ENCODE measurements around the gene KREMEN1. TPM values are rescaled to one million over a fixed set of nuclear protein-coding genes. Genes with fewer than 3 reads are reported as not detected.

KREMEN1 gene
- total RNA-seq, 3 donors from 2014 or later = 18.3 to 35.1 (median 28.6) TPM

- Histone ChIP-seq H3K4me3 (no peak overlapping the region), H3K4me1 (ENCODE audit: low read depth) (peaks cover 31% of the 10 kb centered on the region)
These were observed 5.4 kb downstream of the KREMEN1 start for GRCh38 chr22:29078036-29078868.

GRCh38 chr22:29078869-29079207 lies 6.0 kb downstream of the KREMEN1 start:
- no peak overlapping the region for H3K4me3 ChIP-seq
- intact Hi-C loops (cut with DNase I, micrococcal nuclease) = no loop called here
- H3K4me1 ChIP-seq (ENCODE audit: low read depth) = peaks cover 27% of the 10 kb centered on the region
- H3K36me3 ChIP-seq (ENCODE audit: low read depth) = no peaks in the 10 kb centered on the region
- no peak for TF ChIP-seq CTCF (IDR thresholded peaks at IDR 0.05)
- H3K9me3 ChIP-seq = no peaks in the 10 kb centered on the region
- DNase-seq = no peak
- ATAC-seq = peak; percentile 14

More at GRCh38 chr22:29078036-29078868, 5.4 kb downstream of the KREMEN1 start:
- Histone ChIP-seq H3K36me3 (ENCODE audit: low read depth) (no peaks in the 10 kb centered on the region), H3K9me3 (no peaks in the 10 kb centered on the region)
- intact Hi-C loops (cut with DNase I, micrococcal nuclease) = no loop called here
- ATAC-seq (peak; percentile 11), DNase-seq (peak in 1 of 3 donors; percentile 23)
- no peak for TF ChIP-seq CTCF (IDR thresholded peaks at IDR 0.05)

- intact Hi-C loops (cut with DNase I, micrococcal nuclease) = no loop called here
- no peak for TF ChIP-seq CTCF (IDR thresholded peaks at IDR 0.05)
- peak; percentile 86 for ATAC-seq
These were observed 6.5 kb downstream of the KREMEN1 start for GRCh38 chr22:29079218-29079901.

GRCh38 chr22:29080106-29080975 lies 7.5 kb downstream of the KREMEN1 start:
- ATAC-seq = no peak
- no peak for TF ChIP-seq CTCF (IDR thresholded peaks at IDR 0.05)
- H3K36me3 ChIP-seq (ENCODE audit: low read depth) = no peaks in the 10 kb centered on the region

More at GRCh38 chr22:29079218-29079901, 6.5 kb downstream of the KREMEN1 start:
- peak; percentile 62 to 75 (median 62) for DNase-seq
- H3K9me3 ChIP-seq = no peaks in the 10 kb centered on the region
- H3K4me1 ChIP-seq (ENCODE audit: low read depth) = peaks cover 22% of the 10 kb centered on the region
- no peaks in the 10 kb centered on the region for H3K36me3 ChIP-seq (ENCODE audit: low read depth)
- no peak overlapping the region for H3K4me3 ChIP-seq

GRCh38 chr22:29081517-29082236 lies 8.8 kb downstream of the KREMEN1 start:
- intact Hi-C loops (cut with DNase I, micrococcal nuclease) = no loop called here
- H3K4me3 ChIP-seq = no peak overlapping the region
- DNase-seq (no peak), ATAC-seq (no peak)
- H3K36me3 ChIP-seq (ENCODE audit: low read depth) = no peaks in the 10 kb centered on the region
- H3K4me1 ChIP-seq (ENCODE audit: low read depth) = peaks cover 18% of the 10 kb centered on the region
- no peaks in the 10 kb centered on the region for H3K9me3 ChIP-seq
- no peak for TF ChIP-seq CTCF (IDR thresholded peaks at IDR 0.05)

More at GRCh38 chr22:29080106-29080975, 7.5 kb downstream of the KREMEN1 start:
- intact Hi-C loops (cut with DNase I, micrococcal nuclease) = no loop called here
- Histone ChIP-seq H3K9me3 (no peaks in the 10 kb centered on the region), H3K4me1 (ENCODE audit: low read depth) (peaks cover 18% of the 10 kb centered on the region), H3K4me3 (no peak overlapping the region)
- DNase-seq = no peak
